HG02884 (cell line): ENCODE results near the gene PAX2.

ENCODE experiments used
- ATAC-seq: cut with Tn5 transposase; IDR thresholded peaks from one replicate; pipeline ENCODE4 v1.9.1; 2021; ENCODE audit warnings: mild to moderate bottlenecking, moderate library complexity; ENCODE audit not compliant: unreplicated experiment

The PAX2 gene

DNA sequence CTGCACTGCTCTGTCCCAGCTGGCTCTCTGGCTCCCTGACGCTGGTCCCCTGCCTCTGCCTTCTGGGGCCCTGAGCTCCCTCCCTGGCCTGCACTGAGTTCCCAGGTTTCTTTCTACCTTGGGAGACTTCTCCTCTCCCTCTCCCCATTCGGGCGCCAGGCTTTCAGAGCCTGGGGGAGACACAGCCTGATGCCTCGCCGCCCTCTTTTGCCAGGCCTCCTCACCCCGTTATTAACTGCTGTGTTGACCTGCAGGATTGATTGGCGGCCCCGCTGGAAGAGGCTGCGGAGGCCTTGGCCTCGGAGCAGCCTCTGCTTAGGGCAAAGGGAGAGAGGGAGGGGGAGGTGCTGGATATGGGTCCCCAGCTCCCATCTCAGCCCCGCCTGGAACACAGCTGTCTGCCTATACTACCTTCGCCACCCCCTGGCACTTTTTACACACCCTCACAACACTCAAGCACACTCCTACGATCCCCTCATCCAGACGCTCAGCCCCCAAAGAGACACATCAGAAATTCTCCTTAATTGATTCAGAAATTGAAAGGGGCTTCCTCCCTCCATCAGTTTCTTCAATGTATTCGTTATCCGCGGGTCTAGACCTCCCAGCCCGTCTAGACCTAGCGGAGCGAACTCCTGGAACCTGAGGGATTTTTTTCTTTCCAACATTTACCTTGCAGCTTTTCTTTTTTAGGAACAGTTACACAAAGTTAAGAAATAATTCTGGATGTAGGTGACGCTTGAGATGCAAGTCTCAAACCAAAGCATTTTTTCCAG lies 7.1 kb upstream of the PAX2 start:
- ATAC-seq: no peak

DNA sequence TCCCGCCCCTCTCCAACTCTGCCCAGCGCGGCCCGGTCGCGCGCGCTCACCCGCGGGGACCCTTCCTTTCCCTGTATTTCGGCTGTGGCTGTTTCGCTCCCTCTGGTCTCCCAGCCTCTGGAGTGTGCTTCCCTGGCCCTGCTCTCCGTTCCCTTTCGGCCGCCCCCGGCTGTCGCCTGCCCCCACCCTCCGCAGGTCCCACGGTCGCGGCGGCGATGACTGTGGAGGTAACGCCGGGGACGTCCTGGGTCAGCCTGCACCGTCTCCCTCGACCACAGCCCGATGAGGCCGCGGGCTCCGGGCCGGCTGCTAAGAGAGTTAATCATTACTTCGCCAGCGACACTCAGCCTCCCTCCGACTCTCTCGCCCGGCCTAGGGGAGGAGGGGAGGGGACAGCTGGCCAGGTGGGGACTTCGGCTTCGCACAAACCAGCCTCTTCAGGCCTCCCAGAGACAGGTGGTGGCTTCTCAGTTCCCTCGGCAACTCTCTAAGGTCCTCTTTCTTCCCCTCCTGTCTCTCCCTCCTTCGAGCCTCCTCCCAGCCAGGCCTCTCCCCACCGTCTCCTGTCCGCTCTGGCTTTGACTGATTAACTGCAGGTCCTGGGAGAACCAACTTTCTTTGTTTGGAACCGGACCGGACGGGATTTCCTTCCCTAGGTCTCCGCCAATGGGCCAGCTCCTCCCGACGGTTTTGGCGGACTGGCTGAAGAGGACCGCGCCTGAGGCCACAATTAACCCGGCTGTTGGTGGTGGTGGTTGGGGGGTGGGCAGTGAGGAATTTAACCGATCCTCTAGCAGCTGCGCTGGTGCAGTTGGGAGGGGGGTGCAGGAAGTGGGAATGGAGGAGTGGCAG lies 5.6 kb upstream of the PAX2 start:
- ATAC-seq: no peak

DNA sequence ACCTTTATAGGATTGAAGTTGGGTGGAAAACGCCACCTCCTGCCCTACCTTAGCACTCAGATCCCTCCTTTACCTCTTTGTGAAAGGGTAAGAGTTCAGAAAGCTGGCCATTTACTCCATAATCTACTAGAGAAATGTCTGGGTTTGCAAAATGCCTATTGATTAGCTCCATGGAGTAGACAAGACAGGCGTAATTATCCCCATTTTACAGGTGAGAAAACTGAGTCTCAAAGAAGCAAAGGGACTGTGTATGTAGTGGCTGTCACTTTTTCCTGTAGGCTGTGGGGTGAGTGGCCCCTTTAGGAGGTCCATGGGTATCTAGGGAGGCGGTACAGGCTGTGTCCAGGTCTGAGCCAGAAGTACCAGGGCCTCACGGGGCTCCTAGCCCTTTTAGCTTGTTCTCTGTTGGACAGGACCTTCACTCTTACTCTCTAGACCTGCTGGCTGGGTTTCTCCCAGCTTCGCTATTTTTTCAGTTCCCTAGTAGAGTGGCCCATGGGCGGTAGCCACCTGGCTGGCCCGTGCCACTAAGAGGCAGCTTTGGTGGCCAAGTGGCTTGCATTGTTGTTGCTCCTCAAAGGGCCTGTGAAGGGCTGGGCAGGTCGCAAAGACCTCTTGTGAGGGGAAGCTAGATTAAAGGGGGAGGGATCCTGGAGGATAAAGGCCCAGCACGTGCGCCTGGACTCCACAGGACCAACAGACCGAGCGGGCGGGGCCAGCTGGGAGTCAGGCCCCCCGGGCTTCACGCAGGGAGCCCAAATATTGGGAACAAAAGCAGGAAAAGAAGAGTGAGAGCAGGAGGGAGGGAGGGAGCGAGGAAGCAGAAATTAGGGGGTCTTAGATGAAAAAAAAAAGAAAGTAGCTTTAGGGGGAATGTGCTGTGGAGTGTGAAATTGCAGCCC lies 4.7 kb upstream of the PAX2 start:
- ATAC-seq: no peak

DNA sequence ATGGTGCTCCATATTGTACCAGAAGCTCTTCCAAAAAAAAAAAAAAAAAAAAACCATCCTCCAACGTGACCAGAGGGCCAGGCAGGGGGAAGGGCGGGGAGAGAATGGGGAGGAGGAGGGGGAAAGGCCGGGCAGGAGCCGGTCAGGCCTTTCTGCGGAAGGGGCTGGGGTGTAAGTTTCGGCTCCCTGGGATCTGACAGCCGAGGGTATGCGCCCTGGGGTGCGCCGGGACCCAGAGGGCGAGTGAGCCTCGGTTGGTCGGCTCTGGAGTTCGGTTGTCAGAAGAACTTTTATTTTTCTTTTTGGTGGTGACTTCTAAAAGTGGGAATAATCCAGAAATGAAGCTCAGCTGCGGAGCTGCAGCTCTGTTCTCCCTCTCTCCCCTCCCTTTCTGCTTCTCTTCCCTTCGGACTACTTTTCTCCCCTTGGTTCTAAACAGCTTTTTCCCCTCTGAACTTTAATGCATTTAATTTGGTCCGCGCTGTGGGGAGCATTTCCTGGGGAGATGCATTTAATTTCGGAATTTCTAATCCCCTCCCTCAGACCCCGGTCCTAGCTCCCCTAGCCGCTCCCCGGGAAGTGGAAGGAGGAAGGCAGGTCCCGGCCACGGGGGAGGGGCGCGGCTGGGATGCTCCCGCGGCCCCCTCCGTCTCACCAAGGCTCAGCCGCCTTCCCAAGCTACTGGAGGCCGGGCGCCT lies 3.9 kb upstream of the PAX2 start:
- ATAC-seq: no peak

DNA sequence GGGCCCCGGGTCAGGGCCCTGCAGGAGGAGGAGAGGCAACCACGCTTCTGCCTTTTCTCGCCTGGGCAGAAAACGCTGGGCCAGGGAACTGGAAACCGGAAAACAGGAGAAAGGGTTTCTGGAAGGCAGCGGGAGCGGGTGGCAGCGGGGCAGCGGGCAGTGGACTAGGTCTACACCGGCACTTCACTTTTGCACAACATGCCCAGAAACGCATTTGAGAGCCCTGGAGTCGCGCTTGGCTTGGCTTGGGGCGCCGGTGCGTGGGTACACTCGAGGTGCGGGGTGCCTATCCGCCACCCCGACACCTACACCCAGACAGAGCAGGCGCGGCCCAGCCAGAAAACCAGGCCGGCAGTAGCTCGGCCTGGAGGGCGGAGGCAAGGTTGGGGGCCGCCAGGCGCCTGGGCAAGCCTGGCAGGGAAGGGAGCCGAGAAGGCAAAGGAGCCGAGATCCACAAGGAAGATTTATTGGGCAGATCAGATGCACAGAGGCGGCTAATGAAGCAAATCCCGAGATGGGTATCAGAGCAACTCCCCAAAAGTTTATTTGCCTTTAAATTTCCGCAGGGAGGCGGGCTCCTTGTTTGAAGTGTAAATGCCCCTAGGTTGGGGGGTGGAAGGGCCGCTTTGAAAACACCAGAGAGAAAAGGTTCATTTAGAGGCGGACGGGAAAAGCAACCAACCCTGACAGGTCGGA lies 3.2 kb upstream of the PAX2 start:
- no peak for ATAC-seq

DNA sequence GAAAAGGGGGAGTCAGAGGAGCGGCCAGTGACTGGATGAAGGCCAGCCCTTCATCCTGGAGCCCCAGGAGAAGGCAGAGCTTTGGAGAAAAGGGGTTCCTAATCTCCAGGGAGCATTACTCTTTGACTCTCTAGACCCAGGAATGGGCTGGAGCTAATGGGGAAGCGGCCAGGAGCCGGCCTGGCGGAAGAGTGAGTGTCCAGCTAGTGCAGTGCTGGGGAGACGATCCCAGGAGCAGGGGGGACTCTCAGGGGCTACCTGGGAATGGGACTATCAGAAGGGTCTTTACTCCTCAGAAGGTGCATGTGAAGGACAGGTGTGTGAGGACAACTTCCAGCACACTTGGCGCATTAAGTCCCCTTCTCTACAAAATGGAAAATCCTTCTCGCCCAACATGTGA lies 2.4 kb upstream of the PAX2 start:
- no peak for ATAC-seq

DNA sequence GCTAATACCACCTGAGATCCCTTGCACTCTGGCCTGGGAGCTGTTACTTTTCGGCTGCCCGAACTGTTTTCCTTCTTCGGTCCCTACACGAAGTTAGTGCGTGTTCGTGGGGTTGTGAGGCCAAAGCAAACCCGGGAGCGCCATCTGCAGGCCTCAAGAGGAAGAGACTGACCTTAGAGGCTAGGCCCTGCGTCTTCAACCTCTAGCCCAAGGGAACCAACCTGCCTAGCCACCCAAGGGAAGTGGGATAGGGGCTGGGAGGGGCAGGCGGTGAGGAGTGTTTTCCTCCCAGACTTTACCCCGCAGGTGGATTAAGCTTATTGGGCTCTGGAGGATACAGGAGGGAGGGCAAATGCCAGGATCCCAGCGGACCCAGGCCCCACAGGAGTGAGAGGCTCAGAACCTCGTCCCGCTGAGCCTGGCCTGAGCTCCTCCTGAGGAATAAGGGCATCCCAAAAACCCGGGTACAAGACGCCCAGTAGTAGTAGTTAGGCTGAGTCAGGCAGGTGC lies 1.7 kb upstream of the PAX2 start:
- ATAC-seq: no peak

DNA sequence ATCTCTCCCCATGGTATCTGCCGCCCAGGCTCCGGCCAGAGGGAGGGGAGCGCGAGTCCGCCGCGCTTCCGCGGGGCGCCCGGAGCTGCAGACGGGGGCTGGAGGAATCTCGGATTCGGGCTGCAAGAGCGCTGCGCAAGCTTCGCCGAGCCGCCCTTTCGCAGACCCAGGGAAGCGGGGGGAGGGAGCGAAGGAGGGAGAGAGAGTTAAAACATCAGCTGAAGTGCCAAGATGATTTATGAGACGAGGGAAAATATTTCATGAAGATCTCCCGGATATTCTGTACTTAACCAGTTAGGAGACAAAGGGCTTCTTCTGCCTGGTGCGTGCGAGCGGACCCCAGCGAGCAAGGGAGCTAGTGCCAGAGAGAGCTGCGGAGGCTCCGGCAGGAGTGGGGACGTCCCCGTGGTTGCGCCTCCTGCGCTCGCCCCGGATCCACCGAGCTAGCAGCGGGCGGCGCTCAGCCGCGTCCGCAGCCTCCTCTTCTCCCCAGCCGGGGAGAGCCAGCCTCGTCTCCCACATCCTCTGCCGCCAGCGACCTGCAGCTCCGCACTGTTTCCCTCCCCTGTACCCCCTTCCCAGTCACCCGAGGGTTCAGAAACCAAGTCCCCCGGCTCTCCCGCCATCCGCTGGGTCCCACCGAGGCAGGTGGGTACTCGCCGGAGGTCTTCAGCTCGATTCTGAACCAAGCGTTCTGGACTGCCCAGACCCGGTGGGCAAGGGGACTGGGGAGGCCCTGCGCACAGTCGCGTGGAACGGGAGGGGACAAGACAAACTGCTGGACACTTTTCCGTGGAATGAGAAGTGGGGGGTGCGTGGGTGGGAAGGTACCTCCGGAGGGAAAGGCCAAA lies 1.0 kb upstream of the PAX2 start:
- ATAC-seq: no peak

DNA sequence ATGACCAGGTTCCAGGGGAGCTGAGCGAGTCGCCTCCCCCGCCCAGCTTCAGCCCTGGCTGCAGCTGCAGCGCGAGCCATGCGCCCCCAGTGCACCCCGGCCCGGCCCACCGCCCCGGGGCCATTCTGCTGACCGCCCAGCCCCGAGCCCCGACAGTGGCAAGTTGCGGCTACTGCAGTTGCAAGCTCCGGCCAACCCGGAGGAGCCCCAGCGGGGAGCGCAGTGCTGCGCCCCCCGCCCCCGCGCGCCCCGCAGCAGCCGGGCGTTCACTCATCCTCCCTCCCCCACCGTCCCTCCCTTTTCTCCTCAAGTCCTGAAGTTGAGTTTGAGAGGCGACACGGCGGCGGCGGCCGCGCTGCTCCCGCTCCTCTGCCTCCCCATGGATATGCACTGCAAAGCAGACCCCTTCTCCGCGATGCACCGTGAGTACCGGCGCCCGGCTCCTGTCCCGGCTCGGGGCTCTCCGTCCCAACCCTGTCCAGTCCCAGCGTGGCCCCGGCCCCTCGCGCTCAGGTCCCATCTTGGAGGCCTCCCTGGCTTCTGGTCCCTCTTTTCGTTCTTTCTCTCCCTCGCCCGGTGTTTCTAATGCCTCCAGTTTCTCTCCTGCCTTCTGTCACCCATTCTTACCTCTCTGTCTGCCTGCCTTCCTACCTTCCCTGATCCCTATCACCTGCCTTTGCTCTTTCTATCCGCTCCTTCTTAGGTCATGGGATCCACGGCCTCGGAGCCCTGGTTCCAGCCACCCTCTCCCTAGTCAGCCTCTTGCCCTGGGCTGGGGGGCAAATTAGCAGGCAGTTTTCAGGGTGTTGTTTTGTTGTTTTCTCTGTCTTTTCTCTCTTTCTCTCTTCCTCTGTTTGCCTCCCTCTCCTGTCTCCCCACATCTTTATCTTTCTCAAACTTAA lies 751 bp downstream of the PAX2 start:
- ATAC-seq: no peak

DNA sequence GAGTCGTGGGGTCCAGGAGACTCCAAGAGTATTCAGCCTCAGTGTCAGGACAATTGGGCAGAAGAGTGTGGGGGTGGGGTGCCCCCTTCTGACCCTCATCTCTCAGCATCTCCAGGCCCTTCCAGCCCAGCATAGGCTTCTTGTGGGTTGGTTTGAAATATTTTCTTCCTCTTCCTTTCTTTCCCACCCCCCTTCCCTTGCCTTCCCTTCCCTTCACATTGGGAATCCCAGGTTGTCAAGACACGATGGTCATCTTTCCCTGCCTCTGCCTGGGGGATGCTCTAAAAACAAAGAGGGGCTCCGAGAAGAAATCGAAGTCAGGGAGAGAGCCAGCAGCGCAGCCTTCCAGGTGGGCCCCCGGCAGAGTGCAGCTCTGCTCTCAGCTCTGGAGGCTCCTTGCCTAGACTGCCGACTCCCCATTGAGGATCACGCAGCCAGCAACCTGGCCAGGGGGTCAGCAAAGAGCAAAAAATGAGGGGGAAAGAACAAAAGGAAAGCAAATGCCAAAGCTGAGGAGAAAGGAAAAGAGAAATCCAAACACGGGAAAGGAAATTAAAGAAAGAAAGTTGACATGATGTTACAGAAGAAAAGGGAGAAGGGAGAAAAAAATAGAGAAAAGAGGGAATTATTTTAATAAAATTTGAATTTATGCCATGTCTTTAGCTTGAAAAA lies 1.5 kb downstream of the PAX2 start:
- ATAC-seq: no peak

DNA sequence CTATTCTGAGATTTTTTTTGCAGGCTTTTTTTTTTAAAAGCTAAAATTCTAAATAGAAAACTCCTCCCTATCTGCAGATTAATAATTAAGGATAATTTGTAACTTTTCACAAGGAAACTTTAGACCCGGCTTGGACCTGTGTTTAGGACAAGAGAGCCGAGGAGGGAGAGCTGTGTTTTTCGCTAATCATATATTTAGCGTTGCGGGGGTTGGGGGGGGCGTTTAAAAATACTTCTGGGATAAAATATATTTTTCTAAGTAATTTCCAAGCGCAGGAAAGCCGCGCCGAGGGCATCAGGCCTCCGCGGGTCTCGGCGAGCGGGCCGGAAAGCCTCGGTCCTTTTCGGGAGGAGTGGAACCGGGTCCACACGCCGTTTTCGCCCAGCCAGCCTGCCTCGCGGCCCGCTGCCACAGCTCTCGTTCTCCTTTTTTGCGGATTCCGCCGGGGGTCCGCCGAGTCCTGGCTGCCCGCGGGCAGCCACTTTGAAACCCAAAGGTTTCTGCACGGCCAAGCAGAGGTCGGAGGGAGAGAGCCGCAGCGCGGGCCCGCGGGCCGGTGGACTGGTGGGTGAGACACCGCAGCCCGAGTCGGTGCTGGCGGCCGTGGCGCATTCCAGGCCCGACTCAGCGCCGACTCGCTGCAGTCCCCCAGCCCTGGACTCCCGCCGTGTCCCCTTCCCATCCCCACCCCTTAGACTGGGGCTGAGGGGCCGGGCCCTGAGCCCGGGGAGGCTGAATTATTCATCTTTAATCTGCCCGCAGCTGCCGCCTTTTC lies 2.3 kb downstream of the PAX2 start:
- no peak for ATAC-seq

DNA sequence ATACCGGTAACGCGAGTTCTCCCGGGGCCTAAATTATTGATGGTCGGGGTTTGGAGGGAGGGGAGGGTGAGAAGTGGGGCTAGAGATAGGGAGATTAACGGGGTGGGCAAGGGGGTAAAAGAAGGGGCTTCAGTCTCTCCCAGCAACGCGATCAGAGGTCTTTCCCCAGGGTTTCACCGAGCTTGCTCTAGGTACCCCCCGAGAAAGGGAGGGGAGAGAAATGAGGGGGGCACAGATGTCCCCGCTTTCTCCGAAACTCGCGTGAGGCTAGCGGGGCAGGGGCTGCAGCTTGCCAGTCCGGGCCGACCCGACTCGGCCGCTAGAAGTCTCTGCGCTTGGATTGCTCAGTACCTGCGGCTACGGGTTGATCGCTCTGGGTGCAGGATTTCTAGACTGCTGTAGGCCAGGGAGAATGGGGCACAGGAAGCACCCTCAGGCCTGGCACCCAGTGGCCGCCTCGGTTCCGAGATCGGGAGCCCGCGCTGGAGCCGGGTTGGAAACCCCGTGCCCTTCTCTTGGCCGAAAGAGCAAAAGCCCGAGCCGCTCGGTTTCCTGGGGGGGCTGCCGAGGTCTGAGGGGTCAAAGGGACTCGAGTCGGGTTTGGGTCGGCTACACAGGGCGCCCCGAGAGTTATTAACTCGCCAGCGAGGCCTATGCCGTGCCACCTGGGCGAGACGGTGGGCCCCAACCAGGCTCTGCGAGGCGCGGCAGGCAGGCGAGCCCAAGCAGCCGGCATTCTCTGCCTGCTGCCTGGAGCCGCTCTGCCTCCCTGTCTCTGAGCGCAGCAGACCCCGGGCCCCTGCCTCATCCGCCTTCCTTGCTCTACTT lies 3.1 kb downstream of the PAX2 start:
- no peak for ATAC-seq

DNA sequence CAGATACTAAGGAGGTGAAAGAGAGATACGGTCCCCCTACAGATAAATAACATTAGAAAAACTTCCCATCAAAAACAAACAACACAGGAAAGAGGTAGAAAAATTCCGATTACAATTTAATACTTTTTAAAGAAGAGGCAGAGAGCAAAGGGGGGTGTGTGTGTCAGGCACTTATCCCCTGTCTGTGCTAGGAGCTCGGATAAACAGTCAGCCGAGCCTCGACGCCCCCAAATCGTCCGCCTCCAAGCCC lies 3.6 kb downstream of the PAX2 start:
- ATAC-seq: no peak

DNA sequence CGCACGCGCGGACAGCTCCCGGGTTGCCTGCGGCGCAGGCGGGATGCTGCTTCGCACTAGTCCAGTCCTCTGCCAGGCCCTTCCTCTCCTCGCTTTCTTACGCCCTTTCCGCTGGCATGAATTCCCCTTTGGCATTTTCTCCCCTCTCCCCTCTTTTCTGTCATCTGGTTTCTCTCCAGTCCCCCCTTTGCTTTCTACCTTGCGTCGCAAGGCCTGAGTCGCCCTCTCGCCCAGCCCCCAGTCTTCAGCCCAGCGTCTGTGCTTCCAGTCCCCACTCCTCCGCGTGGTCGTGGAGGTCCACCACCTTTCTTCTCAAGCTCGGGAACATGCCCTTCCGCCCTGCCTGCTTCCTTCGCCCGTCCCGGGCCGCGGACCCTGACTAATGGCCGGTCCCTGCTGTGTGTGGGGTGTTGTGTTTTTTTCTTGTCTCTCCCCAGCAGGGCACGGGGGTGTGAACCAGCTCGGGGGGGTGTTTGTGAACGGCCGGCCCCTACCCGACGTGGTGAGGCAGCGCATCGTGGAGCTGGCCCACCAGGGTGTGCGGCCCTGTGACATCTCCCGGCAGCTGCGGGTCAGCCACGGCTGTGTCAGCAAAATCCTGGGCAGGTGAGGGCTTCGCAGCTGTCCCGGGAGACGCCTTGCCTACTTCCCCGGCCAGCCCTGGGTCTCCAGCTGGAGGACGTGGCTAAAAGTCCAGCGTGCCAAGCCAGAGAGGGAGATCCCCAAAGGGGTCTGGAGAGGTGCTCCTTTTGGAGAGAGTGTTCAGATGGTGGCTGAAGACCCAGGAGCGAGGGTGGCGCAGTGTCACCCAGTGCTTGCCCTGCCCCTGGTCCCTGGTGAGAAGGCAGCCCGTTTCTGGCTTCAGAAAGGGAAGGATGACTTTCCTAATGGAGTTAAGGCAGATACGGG lies 4.2 kb downstream of the PAX2 start:
- ATAC-seq: no peak
